Dermis microvascular lymphatic vessel endothelial cell (primary cell): Measurements from ENCODE around the gene ATF6B. TPM values are rescaled to one million over a fixed set of nuclear protein-coding genes. Genes with fewer than 3 reads are reported as not detected.
"Not testable (repeated sequence)": the region's sequence is repeated elsewhere in the genome, so short reads cannot be mapped to it uniquely, and the experiment has no call there.

Experiments used
- DNase-seq, 2 donors: peaks; one replicate each; pipeline versions ENCODE4 v3.0.0 to v3.0.0-alpha.2; 2010; ENCODE audit warnings: low read depth in 2 of 2
- total RNA-seq: library from RNA; depleted of rRNA; stranded (reverse); fragments of >200 nt; gene quantifications from 2 replicates; pipeline ENCODE4 v1.2.1, GENCODE V29; 2014

Gene ATF6B
- total RNA-seq, 1 donor from 2014 or later = 9.5 TPM

- no peak for DNase-seq
Measured at GRCh38 chr6:32082935-32083334, 45.1 kb downstream of the ATF6B start.

GRCh38 chr6:32082478-32082877 lies 45.6 kb downstream of the ATF6B start:
- DNase-seq = no peak

GRCh38 chr6:32081168-32081990 lies 46.7 kb downstream of the ATF6B start:
- peak in 1 of 2 donors; percentile 52 for DNase-seq

DNA sequence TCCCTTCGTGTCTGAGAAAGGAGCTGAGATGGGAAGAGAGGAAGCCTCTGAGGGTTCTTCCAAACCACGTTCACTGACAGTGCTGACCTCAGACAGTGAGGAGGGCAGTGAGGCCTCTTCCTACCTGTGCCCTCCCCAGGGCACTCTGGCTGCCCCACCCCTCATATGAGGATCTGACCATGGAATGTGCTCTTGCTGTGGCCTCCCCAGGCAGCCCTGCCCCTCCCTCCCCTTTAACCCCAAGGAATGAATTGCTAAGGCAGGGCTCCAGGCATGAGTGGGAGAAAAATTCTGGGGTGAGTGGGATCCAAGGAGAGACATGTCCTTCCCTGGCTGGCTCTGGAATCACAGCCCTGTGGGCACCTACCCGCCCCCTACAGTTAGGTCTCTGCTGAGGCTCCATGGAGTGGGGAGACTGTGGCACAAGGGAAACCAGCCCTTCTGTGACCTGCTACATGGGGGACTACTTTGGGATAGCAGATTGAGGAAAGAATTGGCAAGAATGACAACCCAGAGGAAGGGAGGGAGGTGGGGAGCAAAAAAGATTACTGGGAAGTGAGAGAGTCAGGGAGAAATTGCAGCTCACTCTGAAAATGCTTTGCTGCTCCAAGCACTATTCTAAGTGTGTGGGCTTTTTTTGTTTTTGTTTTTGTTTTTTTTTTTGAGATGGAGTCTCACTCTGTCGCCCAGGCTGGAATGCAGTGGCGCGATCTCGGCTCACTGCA lies 48.3 kb downstream of the ATF6B start:
- no peak for DNase-seq

- no peak for DNase-seq
Measured at GRCh38 chr6:32076321-32076809, 51.7 kb downstream of the ATF6B start.

- no peak for DNase-seq
Measured at GRCh38 chr6:32075781-32076180, 52.3 kb downstream of the ATF6B start.

DNA sequence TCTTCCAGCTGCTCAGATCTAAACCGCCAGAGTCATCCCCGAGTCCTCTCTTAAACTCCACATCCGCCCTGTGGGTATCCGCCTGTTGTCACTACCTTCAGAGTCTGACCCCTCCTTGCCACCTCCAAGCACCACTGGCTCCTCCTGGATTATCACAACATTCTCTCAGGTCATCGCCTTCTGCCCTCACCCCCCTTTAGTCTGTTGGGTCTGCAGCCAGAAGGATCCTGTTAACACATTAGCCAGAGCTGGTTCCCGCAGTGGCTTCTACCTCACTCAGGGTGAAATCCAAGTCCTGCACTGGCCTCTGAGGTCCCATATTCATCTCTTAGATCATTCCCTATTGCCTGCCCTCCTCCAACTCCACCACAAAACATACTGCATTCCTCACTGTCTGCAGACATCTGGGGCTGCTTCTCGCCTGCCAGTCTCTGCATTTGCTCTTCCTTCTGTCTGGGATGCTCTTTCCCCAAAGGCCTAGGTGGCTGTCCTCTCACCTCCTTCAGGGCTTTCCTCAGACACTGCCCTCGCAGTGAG lies 53.0 kb downstream of the ATF6B start:
- no peak for DNase-seq

DNA sequence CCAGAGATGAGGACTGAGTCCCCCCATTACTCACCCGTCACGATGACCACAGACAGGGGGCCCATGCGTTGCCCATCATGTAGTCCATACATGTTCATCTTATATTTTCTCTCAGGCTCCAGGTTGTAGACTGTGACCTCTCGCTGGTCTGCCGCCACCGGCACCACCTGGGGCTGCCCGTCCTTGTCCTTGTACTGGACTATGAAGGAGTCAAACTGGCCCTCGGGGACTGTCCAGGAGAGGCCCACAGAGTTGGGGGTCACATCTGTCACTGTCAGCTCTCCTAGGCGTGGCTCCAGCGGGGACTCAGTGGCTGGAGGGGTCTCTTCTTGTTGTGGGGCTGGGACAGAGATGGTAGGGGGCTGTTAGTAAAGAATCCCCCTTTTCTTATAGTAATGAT lies 54.4 kb downstream of the ATF6B start:
- DNase-seq = no peak

- no peak for DNase-seq
Measured at GRCh38 chr6:32073101-32073500, 54.9 kb downstream of the ATF6B start.

DNA sequence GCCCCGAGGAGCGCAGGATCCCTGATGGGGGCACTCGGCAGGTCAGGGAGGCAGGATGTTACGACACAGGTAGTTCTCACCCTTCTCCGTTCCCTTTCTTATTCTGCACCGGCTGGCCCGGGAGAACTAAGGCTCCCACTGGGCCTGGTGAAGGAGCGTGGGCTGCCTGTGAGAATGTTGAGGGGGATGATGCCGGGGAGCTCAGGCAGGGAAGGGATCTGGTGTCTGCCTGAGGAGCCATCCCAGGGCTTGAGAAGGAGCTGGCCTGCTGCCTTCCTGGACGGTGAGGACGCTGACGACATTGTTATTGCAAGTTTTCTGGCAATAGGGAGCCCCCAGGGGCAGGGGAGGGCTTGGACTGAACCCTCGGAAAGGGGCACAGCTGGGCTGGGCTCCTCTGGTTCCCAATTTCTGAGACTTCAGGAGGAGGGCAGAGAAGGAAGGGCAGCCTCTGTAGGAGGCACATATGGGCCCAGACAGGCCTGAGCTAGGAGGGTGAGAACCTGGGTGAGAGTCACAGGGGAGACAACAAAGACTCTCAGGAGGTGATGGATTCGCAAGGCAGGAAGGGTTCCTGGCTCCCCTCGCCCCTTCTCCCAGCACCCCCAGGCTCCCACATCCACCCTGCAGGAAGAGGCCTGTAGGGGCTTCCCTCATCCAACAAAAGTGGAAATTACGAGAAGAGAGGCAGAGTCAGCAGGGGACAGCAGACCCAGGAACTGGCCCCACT lies 57.1 kb downstream of the ATF6B start:
- DNase-seq = no peak

GRCh38 chr6:32069878-32070515 lies 58.0 kb downstream of the ATF6B start:
- no peak for DNase-seq

GRCh38 chr6:32069460-32069859 lies 58.6 kb downstream of the ATF6B start:
- DNase-seq = no peak

DNA sequence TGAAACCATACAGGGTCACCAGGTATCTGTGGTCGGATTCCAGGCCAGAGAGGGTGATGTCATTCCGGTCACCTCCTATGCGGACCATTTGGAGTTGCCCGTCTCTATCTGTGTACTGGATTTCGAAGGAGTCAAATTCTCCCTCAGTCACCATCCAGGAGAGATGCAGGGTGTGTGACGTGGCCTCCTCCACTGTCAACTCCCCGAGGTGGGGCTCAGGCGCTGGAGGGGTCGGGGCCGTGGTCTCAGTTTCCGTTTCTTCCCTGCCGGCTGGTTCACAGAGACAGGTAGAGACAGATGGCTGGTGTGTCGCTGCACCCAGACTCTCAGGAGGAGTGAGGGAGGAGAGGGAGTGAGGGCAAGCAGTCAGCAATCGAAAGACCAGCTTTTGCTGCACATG lies 59.2 kb downstream of the ATF6B start:
- DNase-seq = no peak

DNA sequence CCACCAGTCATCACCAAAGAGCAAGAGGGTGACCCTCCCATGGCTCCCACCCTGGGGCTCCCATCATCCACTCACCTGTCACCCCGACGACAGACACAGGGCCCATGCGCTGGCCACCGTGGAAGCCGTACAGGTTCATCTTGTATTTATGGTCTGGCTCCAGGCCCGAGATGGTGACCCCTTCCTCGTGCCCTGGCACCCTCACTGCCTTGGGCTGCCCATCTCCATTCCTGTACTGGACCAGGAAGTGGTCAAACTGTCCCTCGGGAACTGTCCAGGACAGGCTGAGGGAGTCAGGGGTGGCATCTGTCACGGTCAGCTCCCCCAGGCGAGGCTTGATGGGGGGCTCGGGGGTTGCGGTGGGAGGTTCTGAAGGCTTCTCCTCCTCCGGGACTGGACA lies 59.7 kb downstream of the ATF6B start:
- not testable (repeated sequence) for DNase-seq

DNA sequence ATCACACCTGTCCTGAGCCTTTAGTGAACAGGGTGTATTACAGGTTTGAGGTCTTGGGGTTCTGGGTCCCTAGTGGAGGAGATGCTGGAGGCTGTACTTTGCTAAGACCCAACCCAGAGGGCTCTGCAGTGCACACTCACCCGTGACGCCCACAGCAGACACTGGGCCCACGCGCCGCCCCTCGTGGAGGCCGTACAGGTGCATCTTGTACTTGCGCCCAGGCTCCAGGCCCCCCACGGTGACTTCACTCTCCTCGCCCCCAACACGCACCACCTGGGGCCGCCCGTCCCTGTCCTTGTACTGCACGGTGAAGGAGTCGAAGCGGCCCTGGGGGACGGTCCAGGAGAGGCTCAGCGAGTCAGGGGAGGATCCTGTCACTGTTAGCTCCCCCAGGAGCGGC lies 60.5 kb downstream of the ATF6B start:
- DNase-seq = not testable (repeated sequence)

Other genes with a start within 250 kb of the ATF6B start
- gene SLC44A4, start 249.2 kb downstream of the ATF6B start, total RNA-seq = under 0.01 TPM in 2 replicates
- 25.9 and 37.4 TPM in 2 replicates for gene EHMT2, start 230.5 kb downstream of the ATF6B start, total RNA-seq
- gene ZBTB12, start 226.2 kb downstream of the ATF6B start, total RNA-seq = 2.2 and 3.0 TPM in 2 replicates
- gene C2, start 200.5 kb downstream of the ATF6B start, total RNA-seq = 0.13 TPM in 1 of 2 replicates, not detected in the other
- 0.13 and 0.51 TPM in 2 replicates for gene CFB, start 182.2 kb downstream of the ATF6B start, total RNA-seq
- 58.3 and 77.6 TPM in 2 replicates for gene NELFE, start 169.3 kb downstream of the ATF6B start, total RNA-seq
- gene SKIC2, start 169.1 kb downstream of the ATF6B start, total RNA-seq = 25.4 and 33.5 TPM in 2 replicates
- gene DXO, start 156.1 kb downstream of the ATF6B start, total RNA-seq = 6.4 and 8.0 TPM in 2 replicates
- gene C4A, start 146.2 kb downstream of the ATF6B start, total RNA-seq = 0.90 and 1.4 TPM in 2 replicates
- 0.38 and 0.77 TPM in 2 replicates for gene C4B, start 113.5 kb downstream of the ATF6B start, total RNA-seq
- not detected in 2 replicates for gene CYP21A2, start 89.8 kb downstream of the ATF6B start, total RNA-seq
- 0.90 and 1.8 TPM in 2 replicates for gene TNXB, start 18.9 kb downstream of the ATF6B start, total RNA-seq
- 4.9 and 5.8 TPM in 2 replicates for gene FKBPL, start 2.0 kb upstream of the ATF6B start, total RNA-seq
- under 0.01 TPM in 2 replicates for gene PRRT1, start 23.7 kb upstream of the ATF6B start, total RNA-seq
- gene PPT2, start 25.9 kb upstream of the ATF6B start, total RNA-seq = 27.2 and 50.1 TPM in 2 replicates
- gene EGFL8, start 36.3 kb upstream of the ATF6B start, total RNA-seq = 0.64 and 2.3 TPM in 2 replicates
- 5.6 and 13.4 TPM in 2 replicates for gene AGPAT1, start 47.8 kb upstream of the ATF6B start, total RNA-seq
- 44.4 and 53.6 TPM in 2 replicates for gene RNF5, start 50.2 kb upstream of the ATF6B start, total RNA-seq
- gene AGER, start 56.0 kb upstream of the ATF6B start, total RNA-seq = 0.38 and 0.39 TPM in 2 replicates
- gene PBX2, start 62.0 kb upstream of the ATF6B start, total RNA-seq = 37.2 and 46.8 TPM in 2 replicates
- gene GPSM3, start 64.4 kb upstream of the ATF6B start, total RNA-seq = 6.9 and 9.0 TPM in 2 replicates
- 11.9 and 13.3 TPM in 2 replicates for gene NOTCH4, start 95.8 kb upstream of the ATF6B start, total RNA-seq
- not detected in 2 replicates for gene TSBP1, start 243.7 kb upstream of the ATF6B start, total RNA-seq